HG02763 (cell line): ENCODE results near the gene LRRFIP1.

Source experiments
- ATAC-seq: cut with Tn5 transposase; IDR thresholded peaks from one replicate; pipeline ENCODE4 v1.9.1; 2021; ENCODE audit warnings: mild to moderate bottlenecking, moderate library complexity; ENCODE audit not compliant: unreplicated experiment

LRRFIP1 gene

DNA sequence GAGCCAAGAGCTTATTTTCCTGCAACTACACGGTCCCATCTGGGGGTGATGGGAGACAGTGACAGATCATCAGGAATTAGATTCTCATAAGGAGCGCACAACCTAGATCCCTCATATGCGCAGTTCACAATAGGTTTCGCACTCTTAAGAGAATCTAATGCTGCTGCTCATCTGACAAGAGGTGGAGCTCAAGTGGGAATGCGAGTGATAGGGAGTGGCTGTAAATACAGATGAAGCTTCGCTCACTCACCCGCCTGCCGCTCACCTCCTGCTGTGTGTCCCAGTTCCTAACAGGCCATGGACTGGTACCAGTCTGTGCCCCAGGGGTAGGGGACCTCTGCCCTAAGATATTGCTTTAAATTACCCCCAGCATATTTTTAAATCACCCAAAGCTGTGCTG lies 10.8 kb downstream of the LRRFIP1 start:
- ATAC-seq = no peak

DNA sequence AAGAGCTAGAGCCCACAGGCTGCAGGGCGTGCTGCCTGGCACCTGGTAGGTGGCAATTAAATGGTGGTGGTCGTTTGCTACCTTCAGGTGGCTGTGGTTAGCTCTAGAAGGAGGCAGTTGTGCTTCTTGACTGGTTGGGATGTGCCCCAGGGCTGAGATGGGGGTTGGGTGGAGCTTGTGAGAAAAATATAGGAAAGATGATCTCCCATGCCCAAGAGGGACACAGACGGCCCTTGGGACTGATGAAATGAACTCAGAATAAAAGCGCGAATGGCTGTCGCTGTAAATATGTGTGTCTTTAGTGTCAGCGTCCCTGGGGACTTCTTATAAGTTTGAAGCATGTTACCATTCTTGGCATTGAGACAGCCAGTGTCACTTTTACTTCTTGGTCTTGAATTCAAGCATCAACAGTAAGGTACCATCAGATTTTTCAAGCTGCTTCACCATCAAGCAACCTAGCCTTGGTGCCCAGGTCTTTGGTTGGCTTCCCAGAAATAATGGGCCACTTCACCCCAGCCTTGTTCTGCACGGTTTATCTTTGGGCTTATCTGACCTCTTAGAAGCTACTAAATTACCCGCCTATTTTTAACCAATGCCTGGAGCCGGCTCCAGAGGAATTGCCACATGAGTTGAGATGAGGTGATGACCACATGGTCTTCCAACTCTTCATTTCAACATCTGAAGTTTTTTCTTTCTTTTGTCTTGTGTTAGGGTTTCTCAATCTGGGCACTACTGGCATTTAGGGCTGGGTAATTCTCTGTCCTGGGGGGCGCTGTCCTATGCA lies 11.9 kb downstream of the LRRFIP1 start:
- ATAC-seq = no peak

DNA sequence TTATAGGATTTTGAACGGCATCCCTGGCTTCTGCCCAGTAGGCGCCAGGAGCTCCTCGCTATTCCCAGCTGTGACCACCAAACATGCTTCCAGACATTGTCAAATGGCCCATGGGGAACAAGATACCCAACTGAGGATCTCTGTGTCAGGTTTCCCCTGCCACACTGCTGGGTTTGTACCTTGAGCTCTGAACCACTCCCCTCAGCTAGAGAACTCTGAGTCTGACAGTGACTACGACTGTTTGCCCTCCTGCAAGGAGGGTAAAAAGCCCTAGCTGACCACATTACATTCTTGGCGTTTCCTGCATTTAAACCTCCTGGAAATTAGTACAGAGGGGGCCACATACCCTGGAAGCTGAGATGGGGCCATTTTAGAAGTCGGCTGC lies 12.4 kb downstream of the LRRFIP1 start:
- no peak for ATAC-seq

DNA sequence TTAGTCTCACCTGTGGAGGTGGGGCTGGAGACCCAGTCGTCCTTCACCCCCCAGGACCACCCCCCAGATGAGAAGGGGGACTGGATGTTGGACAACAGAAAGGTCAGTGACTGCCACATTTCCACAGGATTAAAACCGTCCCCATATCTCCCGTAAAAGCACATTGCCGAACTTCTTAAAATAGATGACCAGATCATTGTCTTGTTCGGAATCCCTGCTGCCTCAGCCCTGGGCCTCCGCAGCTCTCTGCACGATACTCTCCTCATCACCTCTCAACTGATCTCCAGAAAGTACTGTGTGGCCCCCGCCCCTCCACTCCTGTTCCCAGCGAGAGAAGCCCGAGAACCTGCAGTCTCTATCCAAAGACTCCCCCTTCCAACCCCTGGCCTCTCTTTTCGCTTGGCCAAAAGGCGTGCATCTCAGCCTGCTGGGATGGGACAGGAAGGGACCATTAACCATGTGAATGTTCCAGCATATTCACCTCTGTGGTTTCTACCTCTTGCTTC lies 13.2 kb downstream of the LRRFIP1 start:
- ATAC-seq = no peak

DNA sequence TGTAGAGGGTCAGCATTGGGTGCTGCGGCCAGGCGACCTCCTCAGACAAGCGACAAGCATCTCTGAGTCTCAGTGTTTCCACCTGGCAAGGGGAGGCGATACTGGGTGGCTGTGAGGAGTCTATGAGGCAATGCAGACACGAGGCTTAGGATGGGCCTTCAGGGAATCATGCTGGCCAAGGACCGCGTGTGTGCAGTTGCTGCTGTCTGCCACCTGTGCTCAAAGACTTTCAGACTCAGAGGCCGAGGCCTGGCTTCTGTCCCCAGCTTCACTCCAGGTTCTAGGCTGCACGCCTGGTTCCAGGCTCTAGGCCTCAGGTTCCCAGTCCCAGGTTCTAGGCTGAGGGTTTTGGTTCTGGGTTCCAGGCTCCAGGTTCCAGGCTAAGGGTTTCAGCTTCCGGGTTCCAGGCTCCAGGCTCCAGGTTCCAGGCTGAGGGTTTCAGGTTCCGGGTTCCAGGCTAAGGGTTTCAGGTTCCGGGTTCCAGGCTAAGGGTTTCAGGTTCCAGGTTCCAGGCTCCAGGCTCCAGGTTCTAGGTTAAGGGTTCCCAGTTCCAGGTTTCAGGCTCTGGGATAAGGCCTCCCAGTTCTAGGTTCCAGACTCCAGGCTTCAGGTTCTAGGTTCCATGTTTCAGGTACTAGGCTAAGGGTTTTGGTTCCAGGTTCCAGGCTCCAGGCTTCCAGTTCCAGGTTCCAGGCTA lies 14.8 kb downstream of the LRRFIP1 start:
- ATAC-seq = no peak

DNA sequence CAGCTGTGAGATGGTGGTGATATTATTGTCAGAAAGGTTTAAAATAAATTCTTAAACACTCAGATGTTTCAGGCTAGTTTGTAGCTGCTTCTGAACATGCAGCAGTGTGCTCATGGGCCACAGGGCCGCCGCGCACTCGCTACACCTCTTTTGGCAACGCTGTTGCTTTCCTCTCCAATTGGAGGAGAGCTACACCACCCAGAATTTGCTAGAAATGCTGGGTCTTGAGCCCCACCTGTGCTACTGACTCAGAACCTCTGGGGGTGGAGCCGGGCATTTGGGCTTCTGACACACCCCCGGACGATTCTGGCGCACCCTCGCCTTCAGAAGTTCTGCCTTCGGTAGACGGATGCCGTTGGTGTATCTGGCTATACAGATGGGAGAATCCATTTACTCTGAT lies 15.7 kb downstream of the LRRFIP1 start:
- no peak for ATAC-seq

DNA sequence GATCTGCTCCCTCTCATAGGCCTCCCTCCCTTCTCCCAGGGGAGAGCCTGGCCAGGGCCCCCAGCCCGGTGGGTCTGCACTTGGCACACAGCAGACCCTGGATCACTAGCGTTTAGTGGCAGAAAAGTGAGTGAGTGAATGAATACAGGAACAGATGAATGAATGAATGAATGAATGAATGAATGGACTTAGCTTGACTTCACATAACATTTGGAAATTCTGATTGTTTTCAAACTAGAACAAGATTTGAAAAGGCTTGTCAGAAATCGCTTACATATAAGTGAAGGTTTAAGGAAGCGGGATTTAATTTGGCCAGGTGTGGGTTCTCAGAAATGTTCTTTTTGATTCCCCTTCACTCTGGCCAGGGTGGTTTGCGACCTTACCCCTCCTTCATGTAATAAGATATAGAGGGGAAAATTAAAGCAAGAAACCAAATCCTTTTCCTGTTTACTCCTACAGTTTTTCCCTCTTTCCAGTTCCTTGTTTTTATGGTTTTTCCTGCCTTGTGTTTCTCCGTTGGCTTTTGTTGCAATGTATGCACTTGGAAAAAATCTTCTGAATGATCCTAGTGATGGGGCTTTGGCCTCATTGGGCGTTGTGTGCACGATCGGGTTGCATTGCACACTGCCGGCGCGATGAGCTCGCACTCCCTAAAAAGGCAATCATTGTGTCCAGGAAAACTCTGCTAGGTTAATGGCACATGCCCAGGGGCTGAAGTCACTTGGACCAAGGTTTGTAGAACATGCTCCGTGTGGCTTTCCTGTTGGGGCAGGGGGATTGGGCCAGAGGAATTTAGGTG lies 16.4 kb downstream of the LRRFIP1 start:
- no peak for ATAC-seq

DNA sequence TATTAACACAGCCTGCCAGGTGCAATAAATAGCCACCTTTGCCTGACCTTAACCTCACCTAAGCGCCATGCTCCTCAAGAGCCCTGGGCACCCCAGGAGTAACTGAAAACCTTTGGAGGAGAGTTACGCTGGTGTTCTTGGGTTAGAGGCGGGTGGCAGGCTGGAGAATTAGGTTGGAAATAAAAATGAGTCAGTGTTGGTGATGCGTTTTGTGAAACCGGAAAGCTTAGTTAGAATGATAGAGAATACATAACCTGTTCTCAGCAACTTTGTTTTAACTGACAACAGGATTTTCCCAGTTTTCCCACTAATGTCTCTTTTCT lies 17.0 kb downstream of the LRRFIP1 start:
- no peak for ATAC-seq

DNA sequence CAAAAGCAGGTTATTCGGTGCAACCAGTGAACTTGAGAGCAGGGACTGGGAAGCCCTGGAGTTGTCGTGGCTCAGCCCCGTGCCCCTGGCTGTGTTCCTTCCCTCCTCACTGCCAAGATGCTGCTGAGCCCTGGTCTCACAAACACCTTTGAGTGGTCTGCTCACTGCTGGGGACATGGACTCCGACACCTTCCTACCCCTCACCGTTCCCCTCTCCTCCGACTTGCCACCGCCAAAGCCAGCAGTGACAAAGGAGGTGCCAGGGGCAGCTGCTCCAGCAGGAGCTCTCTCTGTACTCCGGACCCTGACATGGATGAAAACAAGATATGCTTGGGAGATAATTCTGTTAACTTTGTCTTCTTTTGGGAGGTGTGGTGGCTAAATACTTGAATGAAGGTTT lies 17.9 kb downstream of the LRRFIP1 start:
- ATAC-seq = no peak

DNA sequence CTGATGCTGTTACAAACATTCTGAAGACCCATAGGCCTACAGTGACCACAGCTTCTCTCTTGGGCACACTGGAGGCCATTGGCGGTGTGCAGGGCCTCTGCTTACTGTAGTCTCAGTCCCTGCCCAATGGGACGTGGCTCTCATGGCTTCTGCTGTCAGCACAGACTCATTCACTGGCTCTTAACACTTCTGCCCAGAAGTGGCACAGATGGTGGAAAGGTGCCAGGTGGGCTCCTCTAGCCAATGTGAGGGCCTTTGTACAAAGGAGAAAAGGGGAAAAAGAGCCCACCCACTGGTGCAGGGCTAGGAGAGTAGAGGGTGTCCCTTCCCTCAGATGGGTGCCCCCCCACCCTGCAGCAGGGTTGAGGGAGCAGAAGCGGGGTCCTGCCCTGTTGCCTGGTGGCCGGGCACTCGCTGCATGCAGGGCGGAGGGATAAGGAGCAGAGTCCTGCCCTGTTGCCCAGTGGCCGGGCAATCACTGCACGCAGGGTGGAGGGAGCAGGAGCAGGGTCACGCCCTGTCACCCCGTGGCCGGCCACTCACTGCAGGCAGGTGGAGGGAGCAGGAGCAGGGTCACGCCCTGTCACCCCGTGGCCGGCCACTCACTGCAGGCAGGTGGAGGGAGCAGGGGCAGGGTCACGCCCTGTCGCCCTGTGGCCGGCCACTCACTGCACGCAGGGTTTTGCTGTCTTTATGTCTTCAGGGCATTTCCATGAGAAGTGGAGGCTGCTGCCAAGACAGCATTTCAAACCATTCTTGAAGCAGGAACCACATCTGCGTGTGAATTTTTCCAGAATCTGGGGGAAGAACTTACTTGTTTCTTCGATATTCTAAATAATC lies 20.0 kb downstream of the LRRFIP1 start:
- no peak for ATAC-seq

DNA sequence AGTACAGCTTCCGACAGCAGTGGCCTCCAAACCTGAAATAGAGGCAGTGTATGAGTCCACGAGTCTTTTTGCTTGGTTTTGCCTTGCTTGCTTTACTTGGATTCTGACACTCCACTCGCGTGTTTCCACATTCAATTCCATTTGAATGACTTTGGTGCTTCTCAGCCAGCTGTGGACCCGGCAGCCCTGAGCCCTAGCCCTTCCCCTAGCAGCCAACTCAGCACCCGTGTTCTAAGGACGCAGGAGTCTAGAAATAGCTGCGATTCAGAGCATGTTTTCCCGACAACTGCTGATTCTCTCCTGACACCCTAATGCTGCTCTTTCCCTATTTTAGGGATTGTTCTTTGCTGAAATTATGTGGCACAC lies 20.6 kb downstream of the LRRFIP1 start:
- no peak for ATAC-seq

DNA sequence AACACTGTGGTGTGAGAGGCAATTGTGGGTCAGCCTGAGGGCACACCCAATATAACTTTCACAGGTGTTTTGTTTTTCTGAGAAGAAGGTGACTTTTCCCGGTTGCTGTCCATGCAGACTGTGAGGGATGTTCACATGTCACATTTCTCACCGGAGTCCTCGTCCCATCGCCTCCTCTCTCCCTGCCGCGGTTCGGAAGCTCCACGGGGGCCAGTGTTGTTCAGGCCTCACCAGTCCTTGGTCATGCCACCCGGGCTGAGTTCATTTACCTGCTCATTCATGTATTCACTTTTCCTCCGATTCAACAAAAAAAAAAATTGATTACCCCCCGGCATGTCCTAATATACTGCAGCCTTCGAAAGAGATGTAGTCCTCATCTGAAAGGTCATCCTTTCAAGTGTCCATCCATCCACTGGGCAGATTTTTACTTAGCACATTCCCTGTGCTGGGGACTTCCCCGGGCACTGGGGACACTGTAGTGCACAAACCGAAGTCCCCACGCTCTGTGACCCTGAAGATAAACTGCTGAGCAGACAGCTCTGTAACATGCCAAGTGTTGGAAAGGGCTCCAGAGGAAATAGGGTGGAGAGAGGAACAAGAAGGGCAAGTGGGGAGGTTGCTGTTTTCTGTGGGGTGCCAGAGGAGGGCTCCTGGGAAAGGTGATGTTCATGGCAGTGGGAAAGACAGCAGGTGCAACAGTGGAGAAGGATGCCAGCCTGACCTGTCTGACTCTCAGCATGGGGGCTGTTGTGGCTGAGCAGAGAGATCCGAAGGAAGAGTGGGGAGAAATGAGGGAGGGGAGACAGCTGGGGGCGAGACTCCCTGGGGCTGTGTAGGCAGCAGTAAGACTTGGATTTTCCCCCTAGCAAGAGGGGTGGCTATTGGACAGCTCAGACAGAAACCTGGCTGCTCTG lies 22.4 kb downstream of the LRRFIP1 start:
- no peak for ATAC-seq

DNA sequence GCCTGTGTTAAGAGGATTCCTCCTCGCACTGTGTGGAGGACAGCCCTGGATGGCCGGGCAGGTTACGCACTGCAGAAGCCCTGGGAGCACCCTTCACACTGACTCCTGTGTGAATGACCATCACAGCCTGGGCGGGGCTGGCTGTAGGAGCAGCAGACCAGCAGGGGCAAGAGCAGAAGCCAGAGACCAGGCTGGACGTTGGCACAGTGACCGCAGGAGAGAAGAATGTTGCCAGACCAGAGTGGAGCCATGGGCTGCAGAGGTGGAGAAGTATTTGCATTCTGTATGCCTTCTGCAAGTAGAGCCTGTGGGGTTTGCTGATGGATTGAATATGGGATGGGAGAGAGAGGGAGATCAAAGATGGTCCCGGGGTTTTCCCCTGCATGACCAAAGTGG lies 23.1 kb downstream of the LRRFIP1 start:
- no peak for ATAC-seq

DNA sequence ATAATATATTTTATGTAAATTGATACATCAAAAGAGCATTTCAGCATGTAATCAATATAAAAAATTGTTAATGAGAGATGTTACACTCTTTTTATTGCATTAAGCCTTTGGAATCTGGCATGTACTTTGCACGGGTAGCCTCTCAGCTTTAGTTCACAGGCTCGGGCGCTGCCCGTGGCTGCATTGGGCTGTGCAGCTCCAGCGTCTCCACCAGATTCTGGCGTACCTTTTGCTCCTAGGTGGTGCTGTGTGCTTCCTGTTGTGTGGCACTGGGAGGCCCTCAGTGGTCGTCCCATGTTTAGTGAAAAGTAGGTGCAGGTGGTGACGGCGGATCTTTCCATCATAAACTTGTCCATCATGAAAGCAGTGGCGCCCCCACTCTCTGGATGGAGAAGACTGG lies 24.4 kb downstream of the LRRFIP1 start:
- ATAC-seq = no peak

DNA sequence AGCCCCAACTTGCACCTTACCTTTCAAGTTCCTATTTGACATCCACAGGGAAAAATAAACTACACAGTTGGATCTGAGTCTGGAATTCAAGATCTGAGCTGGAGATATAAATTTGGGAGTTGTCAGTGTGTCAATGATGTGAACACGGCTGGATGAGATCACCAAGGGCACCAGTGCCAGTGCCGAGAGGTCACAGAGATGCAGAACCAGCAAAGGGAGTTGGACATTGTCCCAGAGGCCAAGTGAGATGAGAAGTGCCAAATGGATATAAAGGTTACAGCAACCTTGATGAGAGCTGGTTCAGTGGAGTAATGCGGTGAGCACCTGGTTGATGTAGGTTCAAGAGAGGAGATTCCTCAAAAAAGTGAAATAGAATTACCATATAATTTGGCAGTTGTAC lies 24.8 kb downstream of the LRRFIP1 start:
- ATAC-seq = no peak

DNA sequence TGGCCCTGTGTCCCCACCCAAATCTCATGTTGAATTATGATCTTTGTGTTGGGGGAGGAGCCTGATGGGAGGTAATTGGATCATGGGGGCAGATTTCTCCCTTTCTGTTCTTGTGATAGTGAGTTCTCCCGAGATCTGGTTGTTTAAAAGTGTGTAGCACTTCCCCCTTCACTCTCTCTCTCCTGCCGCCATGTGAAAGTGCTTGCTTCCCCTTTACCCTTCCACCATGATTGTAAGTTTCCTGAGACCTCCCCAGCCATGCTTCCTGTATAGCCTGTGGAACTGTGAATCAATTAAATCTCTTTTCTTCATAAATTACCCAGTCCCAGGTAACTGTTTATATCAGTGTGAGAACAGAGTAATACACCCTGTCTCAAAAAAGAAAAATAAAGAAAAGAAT lies 25.5 kb downstream of the LRRFIP1 start:
- no peak for ATAC-seq

DNA sequence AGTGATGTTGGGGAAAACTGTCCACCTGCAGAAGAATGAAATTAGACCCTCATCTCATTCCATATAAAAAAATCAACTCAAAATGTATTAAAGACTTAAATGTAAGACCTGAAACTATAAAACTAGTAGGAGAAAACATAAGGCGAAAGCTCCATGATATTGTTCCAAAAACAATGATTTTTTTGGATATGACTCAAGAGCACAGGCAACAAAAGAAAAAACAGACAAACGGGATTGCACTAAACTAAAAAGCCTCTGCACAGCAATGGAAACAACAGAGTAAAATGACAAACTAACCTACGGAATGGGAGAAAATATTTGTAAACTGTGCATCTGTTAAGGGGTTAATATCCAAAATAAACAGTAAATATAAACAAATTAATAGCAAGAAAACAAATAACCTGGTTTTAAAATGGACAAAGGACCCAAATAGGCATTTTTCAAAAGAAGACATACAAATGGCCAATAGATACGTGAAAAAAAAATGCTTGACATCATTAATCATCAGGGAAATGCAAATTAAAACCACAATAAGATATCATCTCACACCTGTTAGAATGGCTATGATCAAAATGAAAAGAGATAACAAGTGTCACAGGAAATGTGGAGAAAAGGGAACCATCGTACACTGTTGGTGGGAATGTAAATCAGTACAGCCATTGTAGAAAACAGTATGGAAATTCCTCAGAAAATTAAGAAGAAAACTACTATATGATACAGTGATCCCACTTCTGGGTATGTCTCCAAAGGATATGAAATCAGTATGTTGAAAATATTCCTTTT lies 26.6 kb downstream of the LRRFIP1 start:
- no peak for ATAC-seq

DNA sequence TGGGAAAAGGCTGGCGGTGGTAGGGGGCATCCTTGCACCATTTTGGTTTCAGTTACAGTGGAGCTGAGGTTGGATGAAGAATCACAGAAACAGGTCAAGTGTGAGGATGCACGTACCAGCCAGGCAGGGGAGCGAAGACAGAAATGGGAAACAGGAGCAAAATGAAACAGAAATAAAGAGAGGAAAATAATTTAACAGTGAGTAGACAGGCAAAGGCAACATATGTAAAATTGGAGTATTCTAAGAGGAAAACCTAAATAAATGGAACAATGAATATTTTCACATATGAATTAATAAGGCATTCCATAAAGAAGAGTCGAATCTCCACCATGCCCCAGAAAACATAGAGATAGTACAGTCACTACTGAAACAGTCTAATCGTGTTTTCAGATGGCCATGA lies 29.7 kb downstream of the LRRFIP1 start:
- no peak for ATAC-seq

DNA sequence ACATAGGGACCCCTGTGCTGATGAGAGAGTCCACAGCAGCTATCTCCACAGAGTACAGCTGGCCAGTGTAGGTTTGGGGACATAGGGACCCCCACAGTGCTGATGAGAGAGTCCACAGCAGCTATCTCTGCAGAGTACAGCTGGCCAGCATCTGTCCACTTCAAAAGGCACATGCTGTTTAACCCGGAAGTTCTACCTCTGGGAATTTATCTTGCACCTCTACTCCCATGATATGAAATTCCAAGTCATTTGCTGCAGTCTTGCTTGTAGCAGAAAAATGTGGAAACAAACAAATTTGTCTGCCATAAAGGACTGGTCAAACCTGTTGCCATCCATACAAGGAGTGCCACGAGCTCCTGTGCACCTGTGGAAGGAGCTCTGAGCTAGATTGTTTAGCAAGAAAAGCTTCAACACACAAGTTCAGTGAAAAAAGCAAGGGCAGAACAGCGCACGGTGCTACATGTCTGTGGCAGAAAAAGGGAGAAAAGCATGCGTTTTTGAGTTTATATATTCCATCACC lies 33.1 kb downstream of the LRRFIP1 start:
- no peak for ATAC-seq
